Activated CD8-positive, alpha-beta memory T cell treated with anti-CD3 and anti-CD28 coated beads, Interleukin-2, amount 50 U/mL, for 1 hour (primary cell): ENCODE data around the gene SORL1-AS1.

Source experiments
- DNase-seq: peaks from one replicate; pipeline ENCODE4 v3.0.0-alpha.2; 2020; ENCODE audit errors: extremely low read depth

SORL1-AS1 gene

DNA sequence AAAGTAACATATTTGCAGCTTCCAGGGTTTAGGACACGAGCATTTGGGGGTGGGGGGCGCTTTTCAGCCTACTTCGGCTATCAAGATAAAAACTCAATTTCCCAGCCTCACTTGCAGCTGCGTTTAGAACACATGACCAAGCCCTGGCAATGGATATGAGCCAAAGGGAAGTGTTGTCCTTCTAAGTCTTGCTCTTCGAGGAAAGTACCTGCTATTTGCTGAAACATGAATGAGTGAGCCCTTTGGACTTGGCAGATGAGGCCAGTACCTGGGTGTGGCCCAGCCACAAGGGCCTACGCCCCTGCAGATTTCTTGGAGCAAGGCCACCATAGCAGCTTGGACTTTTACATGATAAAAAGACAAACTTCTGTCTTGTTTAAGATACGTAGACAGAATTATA, 60.9 kb downstream of the SORL1-AS1 start:
- DNase-seq = no peak

GRCh38 chr11:121389651-121390050, 63.1 kb downstream of the SORL1-AS1 start:
- DNase-seq = no peak
